NCI-H2107 treated with DMSO at 0.1 percent for 48 hours (cell line): Measurements from ENCODE around the gene FRY.

Experiments
- DNase-seq: peaks from one replicate; lab custom pipeline; 2025; ENCODE audit not compliant: unreplicated experiment; lab: John Stamatoyannopoulos, UW

Gene FRY

DNA sequence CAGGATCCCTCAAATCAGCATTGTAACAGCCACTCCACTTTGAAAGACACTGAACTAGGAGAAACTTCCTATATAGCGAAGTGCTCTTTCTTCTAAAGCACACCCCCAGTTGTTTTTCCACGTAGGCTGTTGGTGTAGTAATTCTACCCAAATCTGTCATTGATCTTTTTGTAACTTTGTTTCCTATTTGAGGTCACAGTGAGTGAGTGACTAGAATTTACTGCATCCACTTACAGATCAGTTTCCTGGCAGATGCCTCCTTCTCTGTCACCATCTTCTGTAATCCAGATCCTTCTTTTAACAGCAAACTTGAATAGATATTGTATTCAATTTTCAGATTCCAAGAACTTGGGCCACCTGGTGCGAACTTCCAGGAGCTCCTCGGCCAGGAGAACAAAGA, 268.3 kb downstream of the FRY start:
- DNase-seq = no peak

DNA sequence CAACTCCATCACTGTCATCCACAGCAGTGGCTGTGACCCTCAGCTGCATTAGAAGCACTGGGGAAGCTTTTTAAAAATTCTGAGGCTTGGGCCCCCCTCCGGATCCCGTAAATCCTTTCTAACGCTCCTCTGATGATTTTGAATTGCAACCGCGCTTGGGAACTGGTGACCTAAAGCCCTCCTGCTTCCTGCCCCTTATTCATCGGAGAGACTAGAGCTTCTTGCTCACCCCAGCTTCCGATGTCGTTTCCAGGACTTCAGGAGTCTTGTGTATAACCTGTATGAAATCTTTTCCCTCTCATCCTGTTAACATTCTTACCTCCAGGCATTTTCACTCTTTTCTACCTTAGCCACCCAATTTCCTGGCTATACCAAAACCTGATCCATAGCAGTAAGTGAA, 268.8 kb downstream of the FRY start:
- no peak for DNase-seq

DNA sequence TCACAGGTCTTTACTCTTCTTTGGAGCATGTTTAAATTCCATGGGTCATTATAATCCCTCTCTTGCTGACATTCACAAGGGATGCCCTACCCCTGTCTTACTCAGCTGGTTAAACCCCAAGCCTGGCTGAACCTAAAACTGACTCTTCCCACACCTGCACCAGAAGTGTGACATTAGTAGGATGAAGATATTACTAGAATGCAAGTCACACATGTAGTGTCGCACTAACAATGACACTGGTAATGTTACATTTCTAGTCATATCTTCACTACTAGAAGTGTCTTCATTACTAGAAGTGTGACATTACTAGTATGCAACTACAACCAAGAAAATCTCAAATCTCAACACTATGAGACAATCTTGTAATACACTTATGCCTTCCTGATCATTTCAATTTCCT, 269.3 kb downstream of the FRY start:
- DNase-seq = no peak

DNA sequence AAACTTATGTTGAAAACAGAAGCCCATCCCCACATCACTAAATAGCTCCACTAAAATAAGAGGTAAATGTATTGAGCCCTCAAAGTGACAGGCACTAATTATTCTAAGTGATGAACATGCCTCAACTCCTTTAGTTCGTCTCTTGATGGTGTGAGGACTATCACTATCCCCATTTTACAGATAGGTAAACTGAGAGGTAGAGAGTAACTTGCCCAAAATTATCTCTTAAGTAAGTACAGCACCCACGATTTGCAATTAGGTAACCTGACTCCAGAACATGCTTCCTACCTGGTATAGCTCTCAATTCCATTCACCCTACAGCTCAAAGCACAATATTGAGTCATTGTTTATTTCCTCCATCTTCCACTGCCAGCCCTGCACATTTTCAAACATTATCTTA, 270.9 kb downstream of the FRY start:
- DNase-seq = no peak

DNA sequence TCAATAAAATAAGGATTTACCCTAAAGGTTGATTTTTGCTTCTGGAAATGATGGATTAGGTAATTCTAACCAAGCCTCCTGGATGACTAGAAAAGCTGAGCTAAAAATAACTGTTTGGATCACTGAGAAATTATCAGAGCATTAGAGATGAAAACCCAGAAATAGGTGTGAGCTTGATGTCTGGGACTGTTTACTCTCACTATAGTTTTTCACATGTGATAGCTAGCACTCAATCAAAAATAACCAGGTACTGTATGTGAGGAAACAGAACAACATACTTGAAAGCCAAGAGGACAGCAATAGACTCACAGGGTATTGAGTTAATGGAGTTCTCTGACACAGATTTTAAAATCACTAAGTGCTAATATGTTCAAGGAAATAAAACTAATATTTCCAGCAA, 274.1 kb downstream of the FRY start:
- DNase-seq = no peak

DNA sequence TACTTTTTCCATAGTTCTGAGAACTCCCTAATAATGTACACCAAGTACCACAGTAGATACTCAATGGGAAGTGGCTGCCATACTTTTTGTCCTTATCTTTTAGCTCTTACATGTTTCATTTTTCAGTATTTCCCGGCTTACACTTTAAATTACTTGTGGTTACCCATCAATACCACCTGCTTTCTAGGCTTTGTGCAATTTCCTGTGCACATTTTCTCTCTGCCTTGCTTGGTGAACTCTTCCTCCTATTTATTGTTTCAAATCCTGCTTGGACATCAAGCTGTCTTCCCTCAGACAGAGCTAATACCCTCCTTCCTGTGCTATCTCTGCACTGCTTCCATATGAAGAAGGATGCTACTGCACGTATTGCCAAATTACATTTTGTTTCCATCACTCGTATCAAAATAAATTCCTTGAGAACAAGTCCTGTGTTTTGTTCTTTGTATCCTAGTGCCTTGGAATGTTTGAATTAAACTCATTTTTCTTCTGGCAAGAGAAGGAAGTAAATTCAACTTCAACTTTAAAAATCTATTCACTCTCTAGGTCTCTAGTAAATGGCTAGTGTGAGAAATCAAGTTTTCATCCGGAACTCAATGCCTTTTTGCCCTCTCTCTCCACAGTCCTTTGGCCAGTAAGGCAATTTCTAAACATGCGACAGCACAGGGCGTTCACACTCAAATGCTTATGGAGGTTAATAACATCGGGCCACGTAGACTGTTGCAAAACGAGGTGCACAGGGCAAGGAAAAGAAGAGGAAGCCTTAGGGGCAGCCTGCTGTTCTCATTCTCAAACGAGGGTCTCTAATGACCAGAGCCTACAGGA, 277.9 kb downstream of the FRY start:
- DNase-seq = no peak

DNA sequence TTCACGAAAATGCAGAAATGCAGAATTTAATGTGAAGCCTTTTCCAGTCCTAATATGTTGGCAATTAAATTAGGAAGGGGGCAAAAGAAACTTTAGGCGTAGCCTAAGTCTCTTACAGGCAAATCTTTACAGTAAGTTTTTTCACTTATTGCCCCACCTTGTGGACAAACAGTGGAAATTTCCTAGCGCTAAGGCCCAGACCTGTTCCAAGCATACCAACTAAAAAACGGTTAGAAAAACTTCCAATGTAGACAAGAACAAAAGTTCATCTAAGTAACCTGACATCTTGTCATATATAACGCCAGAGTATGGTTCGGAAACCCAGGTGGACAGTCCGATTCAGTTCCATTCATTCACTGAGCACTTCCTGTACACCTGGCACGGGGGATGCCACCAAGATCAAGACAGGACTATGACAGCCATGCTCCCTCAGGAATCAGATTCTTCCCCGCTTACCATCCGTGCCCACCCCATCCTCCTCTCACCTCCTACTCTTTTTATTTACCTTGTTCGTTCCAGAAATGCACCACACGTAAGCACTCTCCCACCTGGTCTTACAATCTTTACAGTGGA, 278.6 kb downstream of the FRY start:
- DNase-seq = peak; percentile 28

DNA sequence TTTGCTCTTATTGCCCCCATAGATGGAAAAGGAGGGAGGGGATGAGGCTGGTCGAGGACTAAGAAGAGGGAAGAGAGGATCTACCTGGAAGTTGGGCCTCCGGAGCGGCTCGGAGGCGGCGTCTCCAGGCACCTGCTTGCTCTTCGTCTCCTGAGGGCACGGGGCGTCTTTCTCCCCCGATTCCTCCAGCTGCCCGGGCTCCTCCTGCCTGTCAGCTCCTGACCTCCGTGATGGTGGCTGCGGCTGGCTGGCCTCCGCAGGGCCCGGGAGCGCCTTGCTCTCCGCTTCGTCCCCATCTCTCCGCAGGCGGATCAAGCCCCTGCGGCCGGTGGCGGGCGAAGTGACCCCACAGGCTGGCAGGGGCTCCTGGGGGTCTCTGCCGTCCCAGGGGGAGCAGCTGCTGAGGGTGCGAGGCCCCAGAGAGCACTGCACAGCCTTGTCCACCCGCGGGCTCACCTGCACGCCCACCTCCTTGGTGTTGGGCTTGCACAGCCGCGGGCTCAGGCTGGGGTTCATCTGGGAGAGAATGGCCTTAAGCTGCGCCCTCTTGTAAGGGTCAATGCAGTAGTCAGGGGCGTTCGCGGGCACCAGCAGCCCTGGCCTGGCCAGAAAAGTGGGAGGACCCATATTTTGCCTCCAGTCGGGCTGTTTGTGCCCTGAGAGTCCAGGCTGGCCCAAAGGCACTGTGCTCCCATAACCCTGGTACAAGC, 279.8 kb downstream of the FRY start:
- no peak for DNase-seq

DNA sequence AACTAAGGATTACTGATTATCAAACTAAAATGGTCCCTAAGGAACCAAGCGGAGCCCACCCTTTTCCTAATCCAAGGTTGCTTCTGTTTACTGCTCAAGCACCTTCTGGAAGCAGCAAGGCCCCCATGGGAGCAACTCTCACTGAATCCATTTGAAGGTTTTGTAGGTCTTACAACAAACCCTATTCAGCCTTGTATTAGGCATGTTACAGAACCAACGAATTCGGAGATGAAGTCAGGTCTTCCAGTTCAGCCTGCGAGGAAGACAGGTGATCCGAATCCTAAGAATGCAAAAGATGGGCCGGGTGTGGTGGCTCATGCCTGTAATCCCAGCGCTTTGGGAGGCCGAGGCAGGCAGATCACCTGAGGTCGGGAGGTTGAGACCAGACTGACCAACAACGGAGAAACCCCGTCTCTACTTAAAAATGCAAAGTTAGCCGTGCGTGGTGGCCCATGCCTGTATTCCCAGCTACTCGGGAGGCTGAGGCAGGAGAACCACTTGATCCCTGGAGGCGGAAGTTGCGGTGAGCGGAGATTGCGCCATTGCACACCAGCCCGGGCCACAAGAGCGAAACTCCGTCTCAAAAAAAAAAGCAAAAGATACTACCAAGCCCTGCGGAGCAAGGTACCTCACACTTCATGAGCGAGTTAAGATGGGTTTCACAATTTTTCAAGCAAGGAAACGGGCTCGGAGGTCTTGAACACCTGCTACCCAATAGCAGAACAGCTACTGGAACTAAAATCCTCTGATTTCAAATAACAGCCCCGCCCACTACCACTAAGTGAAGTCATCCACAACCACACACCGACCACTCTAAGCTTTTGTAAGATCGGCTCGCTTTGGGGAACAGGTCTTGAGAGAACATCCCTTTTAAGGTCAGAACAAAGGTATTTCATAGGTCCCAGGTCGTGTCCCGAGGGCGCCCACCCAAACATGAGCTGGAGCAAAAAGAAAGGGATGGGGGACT, 283.0 kb downstream of the FRY start:
- DNase-seq = no peak

DNA sequence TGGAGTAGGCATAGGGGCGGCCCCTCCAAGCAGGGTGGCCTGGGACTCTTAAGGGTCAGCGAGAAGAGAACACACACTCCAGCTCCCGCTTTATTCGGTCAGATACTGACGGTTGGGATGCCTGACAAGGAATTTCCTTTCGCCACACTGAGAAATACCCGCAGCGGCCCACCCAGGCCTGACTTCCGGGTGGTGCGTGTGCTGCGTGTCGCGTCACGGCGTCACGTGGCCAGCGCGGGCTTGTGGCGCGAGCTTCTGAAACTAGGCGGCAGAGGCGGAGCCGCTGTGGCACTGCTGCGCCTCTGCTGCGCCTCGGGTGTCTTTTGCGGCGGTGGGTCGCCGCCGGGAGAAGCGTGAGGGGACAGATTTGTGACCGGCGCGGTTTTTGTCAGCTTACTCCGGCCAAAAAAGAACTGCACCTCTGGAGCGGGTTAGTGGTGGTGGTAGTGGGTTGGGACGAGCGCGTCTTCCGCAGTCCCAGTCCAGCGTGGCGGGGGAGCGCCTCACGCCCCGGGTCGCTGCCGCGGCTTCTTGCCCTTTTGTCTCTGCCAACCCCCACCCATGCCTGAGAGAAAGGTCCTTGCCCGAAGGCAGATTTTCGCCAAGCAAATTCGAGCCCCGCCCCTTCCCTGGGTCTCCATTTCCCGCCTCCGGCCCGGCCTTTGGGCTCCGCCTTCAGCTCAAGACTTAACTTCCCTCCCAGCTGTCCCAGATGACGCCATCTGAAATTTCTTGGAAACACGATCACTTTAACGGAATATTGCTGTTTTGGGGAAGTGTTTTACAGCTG, 283.9 kb downstream of the FRY start, which contains the start of the genes BRCA2 and ZAR1L:
BRCA2 (plus strand) TSS at position 271 of the 790 bp plus-strand sequence. CDS start 953 bp downstream, outside the sequence.
ZAR1L (minus strand) TSS at position 126 of the 790 bp plus-strand sequence. CDS start 3,438 bp downstream, outside the sequence.
- DNase-seq = peak; percentile 40

DNA sequence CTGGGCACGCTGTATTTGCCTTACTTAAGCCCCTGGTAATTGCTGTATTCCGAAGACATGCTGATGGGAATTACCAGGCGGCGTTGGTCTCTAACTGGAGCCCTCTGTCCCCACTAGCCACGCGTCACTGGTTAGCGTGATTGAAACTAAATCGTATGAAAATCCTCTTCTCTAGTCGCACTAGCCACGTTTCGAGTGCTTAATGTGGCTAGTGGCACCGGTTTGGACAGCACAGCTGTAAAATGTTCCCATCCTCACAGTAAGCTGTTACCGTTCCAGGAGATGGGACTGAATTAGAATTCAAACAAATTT, 284.4 kb downstream of the FRY start:
- no peak for DNase-seq

DNA sequence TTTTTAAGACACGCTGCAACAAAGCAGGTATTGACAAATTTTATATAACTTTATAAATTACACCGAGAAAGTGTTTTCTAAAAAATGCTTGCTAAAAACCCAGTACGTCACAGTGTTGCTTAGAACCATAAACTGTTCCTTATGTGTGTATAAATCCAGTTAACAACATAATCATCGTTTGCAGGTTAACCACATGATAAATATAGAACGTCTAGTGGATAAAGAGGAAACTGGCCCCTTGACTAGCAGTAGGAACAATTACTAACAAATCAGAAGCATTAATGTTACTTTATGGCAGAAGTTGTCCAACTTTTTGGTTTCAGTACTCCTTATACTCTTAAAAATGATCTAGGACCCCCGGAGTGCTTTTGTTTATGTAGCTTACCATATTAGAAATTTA, 284.9 kb downstream of the FRY start:
- DNase-seq = no peak

DNA sequence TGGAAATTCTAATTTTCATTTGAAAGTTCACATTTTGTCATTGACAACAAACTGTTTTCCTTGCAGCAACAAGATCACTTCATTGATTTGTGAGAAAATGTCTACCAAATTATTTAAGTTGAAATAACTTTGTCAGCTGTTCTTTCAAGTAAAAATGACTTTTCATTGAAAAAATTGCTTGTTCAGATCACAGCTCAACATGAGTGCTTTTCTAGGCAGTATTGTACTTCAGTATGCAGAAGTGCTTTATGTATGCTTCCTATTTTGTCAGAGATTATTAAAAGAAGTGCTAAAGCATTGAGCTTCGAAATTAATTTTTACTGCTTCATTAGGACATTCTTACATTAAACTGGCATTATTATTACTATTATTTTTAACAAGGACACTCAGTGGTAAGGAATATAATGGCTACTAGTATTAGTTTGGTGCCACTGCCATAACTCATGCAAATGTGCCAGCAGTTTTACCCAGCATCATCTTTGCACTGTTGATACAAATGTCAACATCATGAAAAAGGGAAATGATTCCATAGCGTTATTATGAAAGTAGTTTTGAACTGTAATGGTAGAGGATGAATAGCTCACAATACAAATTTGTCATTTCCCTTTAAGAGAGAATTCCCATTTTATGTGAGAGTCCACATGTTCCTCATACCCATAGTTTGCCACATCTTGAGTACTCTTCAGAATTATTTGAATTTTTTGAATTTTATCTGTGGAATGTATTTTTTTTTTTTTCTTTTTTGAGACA, 286.3 kb downstream of the FRY start:
- DNase-seq = no peak

DNA sequence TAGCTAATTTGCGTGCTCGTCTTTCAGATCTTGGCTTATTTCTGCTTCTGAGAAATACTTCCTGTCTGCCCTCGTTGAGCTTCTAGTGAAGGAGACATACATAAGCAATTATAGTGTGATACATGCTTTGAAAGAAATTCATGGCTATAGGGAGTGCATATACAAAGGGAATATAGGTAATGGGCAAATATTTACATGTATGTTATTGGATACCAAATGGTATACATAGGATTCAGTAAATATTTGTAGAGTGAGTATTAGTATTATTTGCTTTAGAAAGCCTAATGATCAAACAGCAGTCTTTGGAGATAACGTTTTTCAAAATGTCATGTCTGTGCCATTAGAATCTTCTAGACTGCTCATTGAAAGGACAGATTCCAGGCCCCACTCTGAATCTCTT, 289.0 kb downstream of the FRY start:
- DNase-seq = no peak

DNA sequence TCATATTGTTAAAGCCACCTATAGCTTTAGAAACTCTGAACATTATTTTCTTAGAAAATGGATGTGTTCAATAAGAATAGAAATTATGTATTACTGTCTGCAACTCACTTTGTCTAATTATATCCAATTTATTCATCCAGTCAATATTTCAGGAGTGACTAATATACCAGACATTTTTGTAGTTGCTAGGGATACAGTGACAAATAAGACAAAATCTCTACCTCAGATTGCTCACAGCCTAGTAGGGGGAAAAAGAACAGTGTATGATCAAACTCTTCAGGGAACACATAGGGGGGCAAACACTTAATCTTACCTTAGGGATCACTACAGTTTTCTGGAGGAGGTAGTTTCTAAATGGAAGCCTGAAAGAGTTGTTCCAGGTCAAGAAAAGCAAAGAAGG, 292.3 kb downstream of the FRY start:
- DNase-seq = no peak

DNA sequence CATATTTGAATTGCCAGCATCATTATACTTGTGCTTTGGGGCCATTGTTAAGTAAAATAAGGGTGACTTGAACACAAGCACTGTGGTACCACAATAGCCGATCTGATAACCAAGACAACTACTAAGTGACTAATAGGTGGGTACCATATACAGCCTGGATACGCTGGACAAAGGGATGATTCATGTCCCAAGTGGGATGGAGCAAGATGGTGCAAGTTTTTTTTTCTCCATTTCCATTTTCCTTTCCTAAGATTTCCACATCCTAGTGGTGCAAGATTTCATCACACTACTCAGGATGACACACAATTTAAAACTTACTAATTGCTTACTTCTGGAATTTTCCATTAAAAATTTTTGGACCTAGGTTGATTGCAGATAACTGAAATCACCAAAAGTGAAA, 298.9 kb downstream of the FRY start:
- no peak for DNase-seq

DNA sequence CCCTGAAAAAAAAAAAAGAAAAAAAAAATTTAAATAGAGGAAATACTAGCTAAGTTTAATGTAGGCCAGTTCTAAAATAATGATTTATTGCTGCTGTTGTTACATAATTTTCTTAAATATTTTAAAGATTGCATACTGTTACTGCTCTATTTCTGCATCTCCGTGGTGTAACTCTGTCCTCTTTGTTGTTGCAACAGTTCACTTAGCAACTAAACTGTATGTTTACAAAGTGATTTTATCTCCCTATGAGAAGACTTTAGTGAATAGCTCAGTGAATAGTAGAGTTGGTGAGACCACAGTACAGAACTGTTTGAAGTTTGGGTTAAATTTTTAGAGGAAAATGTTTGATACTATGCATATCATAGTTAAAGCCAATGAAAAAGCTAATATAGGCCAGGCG, 303.1 kb downstream of the FRY start:
- no peak for DNase-seq

DNA sequence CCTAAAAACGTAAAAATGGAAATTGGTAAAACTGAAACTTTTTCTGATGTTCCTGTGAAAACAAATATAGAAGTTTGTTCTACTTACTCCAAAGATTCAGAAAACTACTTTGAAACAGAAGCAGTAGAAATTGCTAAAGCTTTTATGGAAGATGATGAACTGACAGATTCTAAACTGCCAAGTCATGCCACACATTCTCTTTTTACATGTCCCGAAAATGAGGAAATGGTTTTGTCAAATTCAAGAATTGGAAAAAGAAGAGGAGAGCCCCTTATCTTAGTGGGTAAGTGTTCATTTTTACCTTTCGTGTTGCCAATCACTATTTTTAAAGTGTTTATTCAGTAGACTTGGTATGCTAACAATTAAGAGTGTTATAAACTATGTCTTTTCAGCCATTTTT, 309.3 kb downstream of the FRY start:
- no peak for DNase-seq

DNA sequence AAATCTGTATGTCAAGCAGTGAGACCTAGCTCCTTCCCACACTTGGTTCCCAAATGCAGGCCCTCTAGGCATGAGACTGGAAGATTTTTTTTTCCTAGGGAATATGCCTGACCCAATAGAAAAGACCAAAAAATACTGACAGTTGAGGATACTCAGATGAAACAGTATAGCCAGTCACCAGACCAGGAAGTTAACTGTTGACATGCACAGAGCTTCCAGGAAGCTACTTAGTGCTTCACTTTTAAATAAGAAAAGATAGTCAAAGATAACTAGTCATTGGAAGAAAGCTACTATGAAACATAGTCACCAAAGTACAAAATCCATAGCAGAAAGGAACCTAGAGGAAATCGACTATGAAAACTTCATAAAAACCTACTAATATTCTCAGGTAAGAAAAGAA, 316.1 kb downstream of the FRY start:
- DNase-seq = no peak
